WTC11 (cell line): ENCODE measurements around the gene ESYT1.

Experiments used
- CTCF ChIP-seq: fragments of 200-600 bp; IDR thresholded peaks from 2 replicates; pipeline ENCODE4 v1.8.0; 2022; ENCODE audit warnings: antibody characterized with exemption
- ELF4 ChIP-seq: sonication (generic); formaldehyde crosslinking; IDR thresholded peaks from 2 replicates; pipeline ENCODE4 v1.8.1; 2022; ENCODE audit warnings: low read depth, mild to moderate bottlenecking, moderate library complexity, missing genetic modification reagents
- ETV6 ChIP-seq: sonication (generic); formaldehyde crosslinking; IDR thresholded peaks from 2 replicates; pipeline ENCODE4 v1.8.1; 2022; ENCODE audit warnings: mild to moderate bottlenecking, missing genetic modification reagents
- HMGA2 ChIP-seq: fragments of 250-450 bp; sonication (Bioruptor Pico); IDR thresholded peaks from 2 replicates; pipeline ENCODE4 v1.4.0; 2021; ENCODE audit warnings: mild to moderate bottlenecking, moderate library complexity
- JUN ChIP-seq: sonication (generic); formaldehyde crosslinking; IDR thresholded peaks from 2 replicates; pipeline ENCODE4 v1.8.0; 2023; ENCODE audit warnings: mild to moderate bottlenecking, missing genetic modification reagents
- USF1 ChIP-seq: sonication (generic); formaldehyde crosslinking; IDR thresholded peaks from 2 replicates; pipeline ENCODE4 v1.8.0; 2022; ENCODE audit warnings: mild to moderate bottlenecking, missing genetic modification reagents
- ZNF512 ChIP-seq: sonication (generic); formaldehyde crosslinking; IDR thresholded peaks from 2 replicates; pipeline ENCODE4 v1.8.1; 2022; ENCODE audit warnings: missing genetic modification reagents, borderline replicate concordance
- TF ChIP-seq, protein P1 (sequence below): fragments of 250-450 bp; sonication (Bioruptor Pico); IDR thresholded peaks from 2 replicates; pipeline ENCODE4 v1.9.0; 2021; ENCODE audit warnings: mild to moderate bottlenecking

DNA sequence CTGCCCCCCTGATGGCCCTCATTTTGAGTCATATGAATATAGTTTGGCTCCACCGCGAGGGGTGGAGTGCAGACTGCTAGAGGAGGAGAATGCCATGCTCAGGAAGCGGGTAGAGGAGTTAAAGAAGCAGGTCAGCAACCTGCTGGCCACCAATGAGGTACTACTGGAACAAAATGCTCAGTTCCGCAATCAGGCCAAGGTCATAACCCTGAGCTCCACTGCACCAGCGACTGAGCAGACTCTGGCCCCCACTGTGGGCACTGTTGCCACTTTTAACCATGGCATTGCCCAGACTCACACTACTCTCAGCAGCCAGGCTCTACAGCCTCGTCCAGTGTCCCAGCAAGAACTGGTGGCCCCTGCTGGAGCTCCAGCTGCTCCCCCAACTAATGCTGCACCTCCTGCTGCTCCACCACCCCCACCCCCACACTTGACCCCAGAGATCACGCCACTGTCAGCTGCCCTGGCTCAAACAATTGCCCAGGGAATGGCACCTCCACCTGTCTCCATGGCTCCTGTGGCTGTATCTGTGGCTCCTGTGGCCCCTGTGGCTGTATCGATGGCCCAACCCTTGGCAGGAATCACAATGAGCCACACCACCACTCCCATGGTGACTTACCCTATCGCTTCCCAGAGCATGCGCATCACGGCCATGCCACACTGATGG lies 6.7 kb upstream of the ESYT1 start:
- TF ChIP-seq CTCF (no peak), JUN (CRISPR knock-in tag) (no peak), ETV6 (CRISPR knock-in tag) (no peak), HMGA2 (CRISPR knock-in tag) (no peak), USF1 (CRISPR knock-in tag) (no peak), ZNF512 (CRISPR knock-in tag) (no peak), ELF4 (CRISPR knock-in tag) (no peak)
- TF ChIP-seq, protein P1, sequence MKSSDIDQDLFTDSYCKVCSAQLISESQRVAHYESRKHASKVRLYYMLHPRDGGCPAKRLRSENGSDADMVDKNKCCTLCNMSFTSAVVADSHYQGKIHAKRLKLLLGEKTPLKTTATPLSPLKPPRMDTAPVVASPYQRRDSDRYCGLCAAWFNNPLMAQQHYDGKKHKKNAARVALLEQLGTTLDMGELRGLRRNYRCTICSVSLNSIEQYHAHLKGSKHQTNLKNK (CRISPR knock-in tag) = no peak
